HS-27A (cell line): ENCODE measurements around the gene CFAP58.

ENCODE experiments used
- DNase-seq: peaks from one replicate; pipeline ENCODE4 v3.0.0-alpha.2; 2012; ENCODE audit warnings: low read depth, missing footprints

CFAP58 gene

GRCh38 chr10:104486803-104487202, 133.2 kb downstream of the CFAP58 start:
- DNase-seq: no peak

- no peak for DNase-seq
Measured at GRCh38 chr10:104487794-104488438, 134.3 kb downstream of the CFAP58 start.

- DNase-seq: no peak
Measured at GRCh38 chr10:104488439-104488832, 134.8 kb downstream of the CFAP58 start.

GRCh38 chr10:104492329-104492940, 138.8 kb downstream of the CFAP58 start:
- no peak for DNase-seq

- no peak for DNase-seq
Measured at GRCh38 chr10:104498347-104499081, 144.9 kb downstream of the CFAP58 start.

GRCh38 chr10:104501449-104501848, 147.8 kb downstream of the CFAP58 start:
- no peak for DNase-seq

GRCh38 chr10:104501864-104502579, 148.4 kb downstream of the CFAP58 start:
- DNase-seq: no peak

GRCh38 chr10:104502907-104503306, 149.3 kb downstream of the CFAP58 start:
- no peak for DNase-seq
